HEK293 (cell line): Measurements from ENCODE around the gene TRIM26.

ENCODE experiments used
- ZNF311 ChIP-seq: fragments of 450-650 bp; formaldehyde crosslinking; IDR thresholded peaks from 2 replicates; pipeline ENCODE4 v1.5.1; 2017; ENCODE audit warnings: missing biosample characterization, missing genetic modification characterization, borderline replicate concordance
- TF ChIP-seq, protein P1 (sequence below): fragments of 450-650 bp; formaldehyde crosslinking; IDR thresholded peaks from 2 replicates; pipeline ENCODE4 v1.5.1; 2016; ENCODE audit warnings: missing biosample characterization, missing genetic modification characterization

DNA sequence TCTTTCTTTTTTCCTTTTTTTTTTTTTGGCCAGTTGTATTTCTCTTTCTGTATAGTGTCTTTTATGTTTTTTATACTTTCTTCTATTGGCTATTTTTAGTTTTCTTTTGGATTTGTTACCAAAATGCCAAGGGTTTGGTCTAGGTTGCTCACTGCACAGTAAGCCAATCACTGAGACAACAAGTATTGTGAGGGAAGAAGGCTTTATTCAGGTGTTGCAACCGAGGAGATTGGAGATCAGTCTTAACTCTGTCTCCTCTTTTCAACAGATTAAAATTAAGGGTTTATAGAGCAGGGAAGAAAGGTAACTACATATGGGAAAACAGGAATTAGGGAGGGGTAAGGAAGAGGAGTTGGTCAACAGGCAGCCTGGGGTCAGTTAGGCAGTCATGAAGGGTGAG lies 10.1 kb upstream of the TRIM26 start:
- no peak for TF ChIP-seq ZNF311 (tag by site-specific recombination)
- TF ChIP-seq, protein P1, sequence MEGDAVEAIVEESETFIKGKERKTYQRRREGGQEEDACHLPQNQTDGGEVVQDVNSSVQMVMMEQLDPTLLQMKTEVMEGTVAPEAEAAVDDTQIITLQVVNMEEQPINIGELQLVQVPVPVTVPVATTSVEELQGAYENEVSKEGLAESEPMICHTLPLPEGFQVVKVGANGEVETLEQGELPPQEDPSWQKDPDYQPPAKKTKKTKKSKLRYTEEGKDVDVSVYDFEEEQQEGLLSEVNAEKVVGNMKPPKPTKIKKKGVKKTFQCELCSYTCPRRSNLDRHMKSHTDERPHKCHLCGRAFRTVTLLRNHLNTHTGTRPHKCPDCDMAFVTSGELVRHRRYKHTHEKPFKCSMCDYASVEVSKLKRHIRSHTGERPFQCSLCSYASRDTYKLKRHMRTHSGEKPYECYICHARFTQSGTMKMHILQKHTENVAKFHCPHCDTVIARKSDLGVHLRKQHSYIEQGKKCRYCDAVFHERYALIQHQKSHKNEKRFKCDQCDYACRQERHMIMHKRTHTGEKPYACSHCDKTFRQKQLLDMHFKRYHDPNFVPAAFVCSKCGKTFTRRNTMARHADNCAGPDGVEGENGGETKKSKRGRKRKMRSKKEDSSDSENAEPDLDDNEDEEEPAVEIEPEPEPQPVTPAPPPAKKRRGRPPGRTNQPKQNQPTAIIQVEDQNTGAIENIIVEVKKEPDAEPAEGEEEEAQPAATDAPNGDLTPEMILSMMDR: no peak
